NCI-H2196 treated with DMSO at 0.1 percent for 48 hours (cell line): ENCODE results near the gene CNTN3.

Experiments used
- DNase-seq: peaks from one replicate; lab custom pipeline; 2025; ENCODE audit not compliant: unreplicated experiment; lab: John Stamatoyannopoulos, UW

CNTN3 gene

DNA sequence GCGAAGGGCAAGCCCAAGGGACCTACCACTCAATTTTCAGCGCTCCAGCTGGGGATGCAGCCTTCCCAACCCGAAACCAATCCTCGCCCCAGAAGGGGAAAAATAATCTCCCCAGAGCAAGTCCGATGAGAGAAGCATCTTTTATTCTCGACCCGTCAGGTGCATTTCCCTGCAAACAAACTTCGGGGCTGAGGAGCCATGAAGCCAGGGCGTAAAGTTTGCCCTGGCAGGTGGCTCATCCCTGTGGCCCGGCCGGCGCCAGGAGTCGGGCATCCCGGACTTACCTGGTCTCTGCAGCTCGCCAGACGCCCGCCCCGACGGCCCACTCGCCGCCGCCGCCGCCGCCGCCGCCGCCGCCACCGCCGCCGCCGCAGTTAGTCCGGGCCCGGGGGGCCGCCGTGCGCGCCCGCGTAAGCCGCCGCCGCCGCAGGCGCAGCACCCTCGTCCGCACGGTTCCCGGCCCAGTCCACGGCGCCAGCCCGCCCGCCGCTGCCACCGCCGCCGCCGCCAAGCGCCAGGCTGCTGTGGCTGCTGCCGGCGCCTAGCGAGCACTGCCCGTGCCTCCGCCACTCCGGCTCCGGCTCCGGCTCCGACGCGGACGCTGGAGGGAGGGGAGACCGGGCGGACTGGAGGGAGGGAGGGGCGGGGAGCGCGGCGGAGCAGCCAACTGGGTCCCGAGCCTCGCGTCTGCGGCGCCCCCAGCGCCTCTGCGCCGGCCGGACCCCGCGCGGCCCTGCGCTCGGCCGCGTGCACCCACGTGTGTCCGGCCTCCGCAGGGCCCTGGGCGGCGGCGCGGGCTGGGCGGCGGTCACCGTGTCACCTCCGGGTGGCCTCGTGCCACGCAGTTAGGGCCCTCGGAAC is at the start of gene CNTN3:
Gene CNTN3 (minus strand): TSS at position 553 of the 861 bp plus-strand sequence. CDS start 93,547 bp downstream, outside the sequence.
- DNase-seq = no peak

GRCh38 chr3:74663178-74663577 is 48.7 kb upstream of the CNTN3 start:
- DNase-seq = no peak

DNA sequence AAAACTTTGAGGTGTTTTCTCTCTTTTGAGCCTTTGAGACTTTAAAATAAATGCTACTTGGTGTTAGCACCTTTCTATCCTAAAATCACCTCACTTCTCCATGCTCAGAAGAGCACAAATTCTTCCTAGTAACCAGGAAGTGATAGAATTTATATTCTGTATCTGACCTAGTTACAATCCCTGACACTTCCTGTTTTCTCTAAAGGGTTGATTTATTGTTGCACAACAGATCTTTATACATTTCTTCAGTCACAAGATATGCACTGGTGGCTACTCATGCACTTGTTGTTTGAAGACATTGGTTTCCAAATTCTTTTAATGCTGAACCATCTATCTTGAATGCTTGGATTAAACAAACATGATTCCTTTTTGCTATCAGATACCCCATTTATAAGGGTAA is 47.2 kb upstream of the CNTN3 start:
- DNase-seq = no peak

- no peak for DNase-seq
Measured at GRCh38 chr3:74651885-74652284, 37.4 kb upstream of the CNTN3 start.

- no peak for DNase-seq
Measured at GRCh38 chr3:74651292-74651691, 36.8 kb upstream of the CNTN3 start.

DNA sequence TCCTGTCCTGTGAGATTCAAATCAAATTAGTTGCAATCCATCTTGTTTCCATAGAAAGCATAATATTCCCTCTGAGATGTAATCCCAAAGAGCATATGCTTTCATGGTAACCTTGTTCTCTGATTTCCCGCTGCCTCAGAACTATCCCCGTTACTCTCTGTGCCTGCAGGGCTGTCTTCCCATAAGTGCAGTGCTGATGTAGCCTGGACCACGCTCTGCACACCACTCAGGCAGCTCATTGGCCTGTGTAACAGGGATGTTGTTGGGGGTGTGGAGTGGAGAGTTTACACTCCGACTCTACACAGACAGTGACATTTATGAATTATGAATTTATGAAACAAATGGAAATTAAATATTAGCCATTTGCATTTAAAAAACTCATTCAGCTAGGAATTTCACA is 33.6 kb upstream of the CNTN3 start:
- no peak for DNase-seq

DNA sequence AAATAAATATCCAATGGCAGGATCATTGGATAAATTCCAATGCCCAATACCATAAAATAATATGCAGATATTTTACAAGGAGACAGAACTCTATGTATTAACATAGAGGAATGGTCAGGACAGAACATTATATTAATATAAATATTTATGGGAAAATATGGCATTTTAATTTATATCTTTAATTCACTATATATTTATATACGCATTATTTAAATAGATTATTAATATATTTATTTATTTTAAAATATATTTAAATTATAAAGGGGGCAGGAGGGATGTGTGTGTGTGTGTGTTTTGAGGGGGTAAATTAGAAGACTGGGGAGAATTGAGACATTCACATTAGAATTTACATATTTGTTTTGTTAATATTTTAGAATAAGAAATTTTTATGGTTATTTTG is 31.6 kb upstream of the CNTN3 start:
- DNase-seq = no peak

- DNase-seq = no peak
Measured at GRCh38 chr3:74643636-74644035, 29.2 kb upstream of the CNTN3 start.

GRCh38 chr3:74642876-74643275 is 28.4 kb upstream of the CNTN3 start:
- no peak for DNase-seq

- DNase-seq = no peak
Measured at GRCh38 chr3:74640211-74640610, 25.8 kb upstream of the CNTN3 start.

GRCh38 chr3:74639681-74640080 is 25.2 kb upstream of the CNTN3 start:
- no peak for DNase-seq

DNA sequence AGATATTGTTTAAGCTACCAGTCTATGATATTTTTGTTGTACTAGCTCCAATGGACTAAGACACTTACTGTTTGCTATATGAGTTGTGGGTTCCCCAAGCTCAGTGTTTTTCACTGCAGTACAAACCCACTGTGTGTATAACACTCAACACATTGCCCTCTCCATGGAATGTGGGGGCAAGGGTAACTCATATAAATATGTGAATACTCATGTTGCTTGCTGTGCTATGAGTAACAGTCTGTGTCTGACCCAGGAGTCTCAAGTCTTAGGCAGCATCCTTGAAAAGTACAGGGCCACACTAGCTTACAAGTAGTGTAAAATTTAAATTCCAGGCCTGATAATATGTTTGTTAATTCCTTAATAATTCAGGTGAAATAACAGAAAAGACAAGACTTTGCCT is 22.5 kb upstream of the CNTN3 start:
- DNase-seq = no peak

DNA sequence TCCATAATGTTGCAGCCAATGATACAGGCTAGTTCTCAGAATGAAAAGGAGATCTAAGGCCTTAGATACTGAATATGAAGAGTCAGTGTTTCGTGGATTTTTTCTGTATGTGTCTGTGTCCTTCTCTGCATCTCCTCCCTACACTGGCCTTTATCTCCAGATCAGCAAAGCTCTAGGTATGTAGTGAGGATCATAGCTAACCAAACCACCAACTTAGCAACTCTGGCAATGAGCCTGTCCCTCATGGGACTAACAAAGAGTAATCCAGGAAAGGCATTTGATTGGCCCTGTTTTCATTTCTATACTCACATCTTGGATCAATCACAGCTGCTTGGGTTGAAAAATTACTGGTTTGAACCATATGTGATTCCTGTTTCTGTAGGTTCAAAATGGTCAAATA is 18.6 kb upstream of the CNTN3 start:
- DNase-seq = no peak

- no peak for DNase-seq
Measured at GRCh38 chr3:74631351-74632140, 17.1 kb upstream of the CNTN3 start.

DNA sequence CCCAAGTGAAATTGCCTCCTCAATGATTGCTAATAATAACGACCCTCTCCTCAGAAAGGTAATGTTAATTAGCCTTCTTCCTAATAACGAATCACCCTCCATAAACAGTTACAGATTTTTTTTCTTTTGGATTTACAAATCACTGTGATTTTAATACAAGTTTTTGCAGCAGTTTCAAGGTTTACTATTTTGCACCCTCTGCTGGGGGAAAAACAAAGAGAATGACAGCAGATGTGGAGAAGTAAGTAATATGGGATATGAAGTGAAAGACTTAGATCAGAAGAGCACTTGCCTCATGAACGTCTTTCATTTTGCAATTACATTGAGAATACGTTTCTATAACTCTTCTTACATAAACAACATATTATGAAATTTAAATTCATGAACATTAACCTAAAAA is 16.1 kb upstream of the CNTN3 start:
- no peak for DNase-seq

- no peak for DNase-seq
Measured at GRCh38 chr3:74626011-74626410, 11.6 kb upstream of the CNTN3 start.

DNA sequence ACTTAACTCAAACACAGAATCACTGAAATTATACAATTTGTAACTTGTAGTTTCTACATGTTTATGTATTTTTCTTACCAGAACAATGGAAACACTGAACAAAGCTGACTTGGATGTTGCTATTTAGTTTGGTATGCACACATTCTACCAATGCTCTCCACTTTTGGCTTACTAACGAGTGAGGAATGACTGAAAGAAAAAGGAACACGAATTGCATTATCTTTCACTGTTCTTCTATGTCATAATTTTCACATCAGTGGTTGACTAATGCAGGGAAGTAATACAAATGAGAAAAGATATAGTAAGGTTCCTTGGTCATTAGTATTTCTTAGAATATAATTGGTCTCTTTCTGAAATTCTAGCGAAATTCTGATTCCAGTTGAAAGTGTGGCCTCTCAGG is 9.8 kb upstream of the CNTN3 start:
- DNase-seq = no peak

DNA sequence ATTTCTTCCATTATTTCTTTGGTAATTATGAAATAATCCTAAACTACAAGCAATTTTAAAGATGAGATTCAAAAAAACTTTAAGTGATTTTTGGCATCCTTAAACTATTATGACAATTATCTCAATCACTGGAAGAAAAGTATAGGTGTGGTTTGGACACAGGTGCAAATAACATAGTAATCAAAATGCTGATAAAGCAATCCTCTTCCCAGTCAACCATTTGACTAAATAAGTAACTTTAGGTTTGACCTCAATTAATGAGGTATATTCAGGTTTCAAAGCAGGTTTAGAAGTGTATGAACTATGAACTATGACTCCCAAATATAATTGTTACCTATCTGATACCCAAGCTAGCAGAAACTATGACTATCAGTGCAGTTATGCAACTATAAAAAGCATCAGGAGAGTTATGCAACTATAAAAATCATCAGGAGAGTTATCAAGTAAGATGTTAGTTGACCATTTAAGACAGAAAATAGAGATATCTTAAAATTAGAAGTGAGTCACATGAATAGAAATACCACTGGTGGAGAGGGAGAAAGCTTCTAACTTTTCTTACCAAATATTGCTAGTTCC is 8.9 kb upstream of the CNTN3 start:
- DNase-seq = no peak

DNA sequence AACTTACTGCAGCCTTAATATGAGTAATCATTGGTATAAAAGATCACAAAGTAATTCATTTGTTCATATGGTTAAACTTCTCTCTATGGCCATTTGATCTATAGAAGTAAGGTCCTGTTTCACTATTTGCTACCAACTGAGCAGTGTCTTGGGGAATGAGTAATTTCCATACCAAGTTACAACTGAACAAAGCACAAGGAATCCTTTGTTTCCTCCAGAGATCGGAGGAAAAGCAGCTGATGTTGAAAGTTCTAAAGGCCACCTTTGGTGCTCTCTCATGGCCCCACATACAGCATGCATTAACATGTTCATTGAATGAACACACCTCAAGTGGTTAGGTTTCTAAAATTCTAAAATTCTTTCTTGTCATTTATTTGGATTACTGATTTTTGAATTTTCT is 7.1 kb upstream of the CNTN3 start:
- DNase-seq = no peak

- DNase-seq = no peak
Measured at GRCh38 chr3:74617776-74618175, 3.3 kb upstream of the CNTN3 start.

GRCh38 chr3:74613521-74614106 is 845 bp downstream of the CNTN3 start:
- DNase-seq = no peak

GRCh38 chr3:74613060-74613459 is 1.4 kb downstream of the CNTN3 start:
- DNase-seq = no peak
